Stimulated activated naive CD4-positive, alpha-beta T cell (primary cell): ENCODE measurements around the gene GRIK1.

Source experiments
- DNase-seq, 6 experiments: peaks; one replicate each; lab custom pipeline; 2025; lab: John Stamatoyannopoulos, UW

The GRIK1 gene

DNA sequence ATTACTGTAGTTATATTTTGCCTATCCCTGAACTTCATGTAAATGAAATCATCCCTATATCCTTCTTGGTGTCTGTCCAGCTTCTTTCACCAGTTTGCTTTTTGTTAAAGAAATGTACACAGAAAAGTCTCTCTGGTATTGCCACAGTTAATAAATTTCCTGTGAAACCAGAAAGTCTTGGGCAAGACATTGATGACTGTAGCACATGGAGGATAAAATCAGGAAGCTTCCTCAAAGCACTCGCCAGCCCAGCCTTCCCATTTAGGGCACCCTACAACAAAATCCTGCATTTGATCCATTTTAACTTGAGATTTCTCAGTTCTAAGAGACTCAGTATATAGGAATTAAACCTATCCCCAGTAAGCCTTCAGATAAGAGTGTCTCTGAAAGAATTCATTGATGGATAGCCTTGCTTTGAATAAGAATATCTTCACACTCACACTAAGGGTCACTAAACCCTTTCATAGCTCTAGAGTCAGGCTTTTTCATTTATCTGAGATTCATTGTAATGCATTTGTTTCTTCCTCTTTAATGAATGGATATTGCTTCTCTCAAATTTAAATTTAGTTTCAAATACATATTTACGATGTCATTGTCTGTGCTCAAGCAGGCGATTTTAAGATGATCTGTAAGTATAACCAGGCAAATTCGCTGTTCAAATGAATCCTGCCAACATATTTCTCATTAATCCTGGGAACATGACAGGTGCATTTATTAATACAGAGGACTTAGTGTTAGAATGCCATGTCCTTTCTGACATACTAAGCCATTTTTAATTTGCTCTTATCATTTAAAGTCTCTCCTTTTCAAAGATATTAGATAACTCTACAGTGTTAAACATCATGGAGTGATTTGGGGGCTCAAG, 153.1 kb downstream of the GRIK1 start:
- DNase-seq: no peak

GRCh38 chr21:29777160-29777559, 162.6 kb downstream of the GRIK1 start:
- DNase-seq: no peak

- DNase-seq: no peak
Measured at GRCh38 chr21:29775462-29775861, 164.3 kb downstream of the GRIK1 start.

GRCh38 chr21:29771491-29772066, 168.2 kb downstream of the GRIK1 start:
- DNase-seq: no peak

DNA sequence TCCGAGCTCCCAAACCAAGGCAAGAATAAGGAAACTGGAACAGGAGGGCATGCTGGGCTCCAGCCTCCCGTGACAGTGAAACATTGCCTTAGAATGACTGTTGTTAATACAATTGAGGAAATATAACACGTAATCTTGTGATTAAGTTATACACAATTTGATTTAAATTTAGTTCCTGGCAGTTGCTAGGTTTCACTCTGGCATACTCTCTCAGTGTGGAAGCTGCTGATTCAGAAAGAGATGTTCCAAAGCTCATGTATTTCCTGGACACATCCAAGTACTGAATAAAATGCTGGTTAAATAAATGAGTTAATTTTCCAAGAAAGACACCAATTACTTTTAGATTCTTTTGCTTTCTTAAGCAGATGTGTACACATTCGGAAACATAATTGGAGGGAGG, 176.1 kb downstream of the GRIK1 start:
- DNase-seq: no peak

DNA sequence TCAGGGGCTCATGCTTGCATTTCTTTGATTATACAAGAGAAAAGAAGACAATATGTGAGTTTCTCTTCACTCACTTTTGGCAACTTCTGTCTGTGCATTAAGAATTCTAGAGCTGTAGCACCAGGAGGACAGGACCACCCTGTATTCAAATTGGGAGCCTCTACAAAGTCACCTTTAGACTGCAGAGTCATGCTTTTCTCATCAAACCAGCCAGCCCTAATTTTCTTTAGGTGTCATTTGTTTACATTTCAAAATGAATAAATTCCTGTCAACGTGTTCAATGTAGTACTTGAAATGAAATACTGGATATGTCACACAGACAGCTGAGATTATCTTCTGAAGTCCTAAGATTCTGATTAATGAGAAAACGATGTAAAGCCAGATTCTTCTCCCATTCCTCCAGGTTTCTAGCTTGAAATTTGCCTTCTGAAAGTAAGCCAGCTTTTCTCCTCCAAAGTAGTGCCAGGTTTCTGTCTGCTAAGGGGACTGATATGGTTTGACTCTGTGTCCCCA, 177.2 kb downstream of the GRIK1 start:
- DNase-seq: no peak

DNA sequence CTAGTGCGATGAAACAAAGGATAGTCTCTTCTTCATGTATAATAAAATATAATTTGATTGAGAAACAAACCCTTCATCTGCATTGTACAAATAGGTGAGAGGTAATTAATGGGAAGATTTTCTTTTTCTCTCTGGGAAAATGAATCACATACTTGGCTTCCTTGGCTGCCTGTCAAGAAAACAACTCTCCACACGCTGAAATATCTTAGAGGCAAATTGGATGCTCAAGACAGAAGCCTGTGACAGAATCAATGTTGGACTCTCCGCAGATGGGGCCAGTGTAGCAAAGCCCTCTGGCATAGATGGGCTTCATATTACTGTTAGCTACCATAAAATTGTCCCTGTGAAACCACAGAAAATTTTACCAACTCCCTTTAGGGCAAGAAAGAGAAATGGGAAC, 186.6 kb downstream of the GRIK1 start:
- no peak for DNase-seq

DNA sequence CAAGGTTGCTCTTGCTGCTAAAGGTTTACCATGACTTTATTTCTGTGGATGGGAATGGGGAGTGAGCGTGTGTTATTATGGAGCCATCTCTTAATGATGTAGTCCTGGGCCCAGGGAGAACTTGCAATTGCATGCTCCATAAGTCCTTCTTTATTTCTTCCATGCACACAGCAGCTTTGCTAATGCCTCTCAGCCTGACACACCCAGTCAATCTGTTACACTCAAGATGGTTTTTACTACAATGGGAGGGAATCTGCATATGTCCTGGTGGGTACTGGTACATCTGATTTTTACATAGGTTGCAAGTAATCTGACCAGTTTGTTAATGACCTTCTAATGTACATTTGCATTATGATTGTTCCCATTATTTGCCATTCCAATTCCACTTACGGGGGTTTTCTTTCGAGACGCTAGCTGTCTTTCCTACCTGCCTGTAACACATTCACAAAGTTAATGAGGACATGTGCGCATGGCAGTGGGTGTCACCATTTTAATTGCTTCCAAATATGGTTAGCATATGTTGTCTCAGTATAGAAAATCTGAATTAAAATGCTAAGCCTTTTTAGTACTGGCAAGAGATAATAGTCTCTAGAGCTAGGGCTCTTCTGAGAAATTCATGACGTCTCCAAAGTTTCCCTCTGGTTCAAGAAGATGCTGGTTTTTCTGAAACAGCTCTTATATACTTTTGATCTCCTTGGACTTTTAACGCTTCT, 188.2 kb downstream of the GRIK1 start:
- no peak for DNase-seq

DNA sequence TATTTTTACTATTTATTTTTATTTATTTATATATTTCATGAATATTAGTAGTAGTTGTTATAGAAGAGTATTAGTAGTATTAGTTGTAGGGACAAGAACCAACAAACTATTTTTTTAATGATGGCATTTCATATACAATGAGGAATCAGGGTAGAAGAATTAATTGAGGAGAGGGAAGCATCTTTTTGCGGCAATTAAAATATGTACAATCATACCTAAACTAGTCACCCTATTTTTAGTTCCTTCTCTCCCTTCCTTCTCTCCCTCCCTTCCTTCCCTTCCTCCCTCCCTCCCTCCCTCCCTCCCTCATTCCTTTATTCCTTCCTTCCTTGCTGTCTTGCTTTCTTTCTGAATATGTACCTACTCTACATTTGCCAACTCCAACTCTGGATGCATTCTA, 189.8 kb downstream of the GRIK1 start:
- DNase-seq: no peak

DNA sequence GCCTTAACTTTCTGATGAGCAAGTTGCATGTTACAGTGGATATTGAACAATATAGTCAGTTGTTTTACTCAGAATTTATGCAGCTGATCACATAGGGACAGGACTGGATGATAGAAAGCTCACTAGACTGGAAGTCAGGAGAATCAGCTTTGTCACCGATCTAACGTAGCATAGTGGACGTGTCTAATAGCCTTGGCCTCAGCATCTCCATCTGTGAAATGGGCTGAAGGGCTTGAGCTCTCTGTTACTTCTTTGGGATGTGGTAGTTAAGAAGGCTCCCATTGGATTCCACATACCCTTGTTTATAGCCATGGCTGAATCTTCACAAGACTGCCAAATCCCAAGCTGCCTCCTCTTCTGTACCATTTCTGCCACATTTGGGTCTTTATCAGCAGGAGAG, 190.6 kb downstream of the GRIK1 start:
- no peak for DNase-seq

GRCh38 chr21:29748391-29749167, 191.2 kb downstream of the GRIK1 start:
- DNase-seq: no peak

- no peak for DNase-seq
Measured at GRCh38 chr21:29741761-29742160, 198.0 kb downstream of the GRIK1 start.

DNA sequence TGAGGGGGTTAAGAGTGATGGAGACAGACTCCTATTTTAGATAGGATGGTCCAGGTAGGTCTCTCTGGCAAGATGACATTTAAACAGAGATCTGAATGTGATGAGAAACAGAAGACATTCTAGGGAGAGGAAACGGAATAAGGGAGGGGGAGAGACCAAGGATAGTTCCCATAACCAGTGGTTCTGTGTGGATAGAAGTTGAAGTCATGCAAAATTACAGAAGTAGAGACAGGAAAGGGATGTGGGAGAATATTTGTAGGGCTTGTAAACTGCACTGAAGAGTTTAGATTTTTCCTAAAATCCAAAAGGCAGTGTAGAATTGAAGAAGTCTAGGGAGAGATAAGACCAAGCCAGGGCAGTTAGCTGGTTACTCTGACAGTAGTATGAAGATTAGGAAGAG, 200.6 kb downstream of the GRIK1 start:
- no peak for DNase-seq

GRCh38 chr21:29738730-29739129, 201.1 kb downstream of the GRIK1 start:
- no peak for DNase-seq

DNA sequence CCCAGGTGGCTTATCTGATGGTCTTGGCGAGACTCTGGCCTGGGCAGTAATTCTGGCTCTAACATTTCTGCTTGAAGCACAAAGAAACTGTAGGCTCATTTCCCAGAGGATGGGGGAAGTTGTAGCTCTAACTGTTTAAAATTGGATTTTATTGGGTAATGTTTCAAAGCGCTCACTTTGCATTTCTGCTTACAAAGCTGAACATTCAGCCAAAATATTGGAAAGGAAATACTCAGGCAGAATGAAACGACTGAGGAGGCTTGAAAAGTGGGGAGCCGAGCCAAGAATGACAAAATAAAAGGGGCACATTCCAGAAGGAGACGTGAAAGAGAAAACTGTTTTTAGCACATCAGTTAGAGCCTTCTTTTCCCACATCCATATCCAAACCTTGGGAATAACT, 202.6 kb downstream of the GRIK1 start:
- no peak for DNase-seq

- no peak for DNase-seq
Measured at GRCh38 chr21:29730281-29730680, 209.5 kb downstream of the GRIK1 start.

- no peak for DNase-seq
Measured at GRCh38 chr21:29726044-29726443, 213.8 kb downstream of the GRIK1 start.

DNA sequence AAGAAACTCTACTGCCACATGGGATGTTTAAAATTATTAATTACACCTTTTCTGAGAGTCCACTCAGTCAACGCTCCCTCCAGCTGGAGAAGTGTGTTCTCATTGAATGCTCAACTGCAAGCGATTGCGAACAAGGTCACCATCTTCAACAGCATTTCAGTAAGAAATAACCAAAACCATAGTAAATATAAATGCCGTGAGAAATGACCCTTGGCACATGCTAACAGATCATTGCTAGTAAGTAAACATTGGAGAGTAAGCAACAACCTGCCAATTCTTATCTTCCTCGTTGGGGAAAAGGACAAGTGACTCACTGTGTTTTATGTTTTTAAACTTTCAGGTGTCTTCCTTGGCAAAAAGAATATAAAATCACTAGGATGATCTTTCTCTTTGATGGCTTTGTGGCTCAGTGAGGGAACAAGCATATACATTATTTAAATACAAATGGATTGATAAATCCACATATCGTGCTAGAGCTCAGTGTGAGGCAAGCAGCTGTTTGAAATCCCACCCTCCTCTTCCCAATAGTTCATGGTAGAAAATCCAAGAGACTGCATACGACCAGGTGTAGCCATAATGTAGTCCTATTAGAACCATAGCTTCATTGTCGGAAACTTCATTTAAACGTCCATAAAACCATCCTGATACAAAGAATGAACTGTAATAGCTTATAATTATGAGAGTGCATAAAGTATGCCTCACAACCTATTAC, 214.6 kb downstream of the GRIK1 start:
- no peak for DNase-seq

GRCh38 chr21:29721964-29722363, 217.8 kb downstream of the GRIK1 start:
- no peak for DNase-seq

GRCh38 chr21:29721221-29721620, 218.6 kb downstream of the GRIK1 start:
- DNase-seq: no peak

DNA sequence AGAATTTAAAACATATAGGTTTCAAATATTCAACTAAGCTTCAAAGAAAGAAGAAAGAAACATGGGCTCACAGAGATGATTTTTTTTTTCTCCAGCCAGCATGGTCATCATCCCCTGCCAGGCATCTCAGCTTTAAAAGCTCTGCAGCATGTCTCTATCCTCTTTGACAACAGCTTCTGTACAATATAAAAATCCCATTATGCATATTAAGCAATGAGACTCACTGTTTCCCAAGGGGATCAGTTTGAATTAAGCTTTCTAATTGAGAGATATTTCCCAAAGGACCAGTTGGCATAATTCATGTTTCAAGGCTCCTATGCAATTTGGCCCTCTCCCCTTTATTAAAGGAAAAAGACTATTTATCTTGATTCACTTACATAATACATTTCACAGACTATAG, 220.3 kb downstream of the GRIK1 start:
- DNase-seq: no peak
